Prostate gland (tissue), 2 donors: ENCODE data around the gene SLCO3A1.

ENCODE experiments used
- CTCF ChIP-seq, 4 experiments: fragments of 200-600 bp in 2 of 4; fragments of 450-650 bp in 2 of 4; sonication (generic) in 2 of 4; IDR thresholded peaks; 1 replicate in 3 of 4; 2 replicates in 1 of 4; pipeline ENCODE4 v1.5.1; 2016 to 2019; ENCODE audit warnings: antibody characterized with exemption in 4 of 4, mild to moderate bottlenecking in 2 of 4, moderate library complexity in 2 of 4
- POLR2A ChIP-seq: fragments of 450-650 bp; IDR thresholded peaks from one replicate; pipeline ENCODE4 v1.6.1; 2016; ENCODE audit warnings: antibody characterized with exemption, mild to moderate bottlenecking
- POLR2AphosphoS5 ChIP-seq: sonication (generic); formaldehyde crosslinking; IDR thresholded peaks from one replicate; pipeline ENCODE4 v1.6.1; 2017; ENCODE audit warnings: antibody characterized with exemption

DNA sequence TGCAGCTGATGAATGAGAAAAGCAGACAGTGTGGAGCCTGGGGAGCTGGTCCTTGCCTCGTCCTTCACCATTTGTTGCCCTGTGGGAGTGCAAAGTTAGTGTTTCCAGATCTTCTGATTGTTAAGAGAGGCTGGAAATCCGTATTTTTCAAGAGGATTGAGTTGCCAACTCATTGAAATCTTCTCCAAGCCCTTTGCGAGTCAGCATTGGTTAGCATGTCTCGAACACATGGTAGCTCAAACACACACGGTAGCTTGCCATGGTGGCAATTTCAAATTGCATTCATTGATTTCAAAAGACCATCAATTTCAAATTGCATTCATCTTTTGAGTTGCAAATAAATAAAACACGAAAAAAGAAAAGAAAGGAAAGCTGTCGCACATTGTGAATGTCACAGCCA lies 70.7 kb downstream of the SLCO3A1 start:
- no peak for TF ChIP-seq CTCF (IDR thresholded peaks at IDR 0.05)
- TF ChIP-seq POLR2A = no peak
- no peak for TF ChIP-seq POLR2AphosphoS5
